ENCODE results near the gene FNBP1.

FNBP1 gene

GRCh38 chr9:129853614-129854013 is 189.4 kb downstream of the FNBP1 start:
- Histone ChIP-seq H3K4me2 (ENCODE audit: low read depth, low read length, poor library complexity, severe bottlenecking) (no peak overlapping the region), H3K9ac (ENCODE audit: low read depth, low read length, poor library complexity, severe bottlenecking) (peak overlapping the region; percentile 8), H3F3A (ENCODE audit: low read depth) (0 out of 2 replicates have a peak, but pooled peaks cover 2% of the 10 kb centered on the region), H3K9me3 (ENCODE audit: insufficient read depth, low read depth, low read length) (no peaks in the 10 kb centered on the region), H3K9me2 (replicated peaks; ENCODE audit: low read depth, low read length) (no peaks in the 10 kb centered on the region), H3K4me3 (ENCODE audit: low read length, poor library complexity, severe bottlenecking) (no peak overlapping the region), H3K36me3 (ENCODE audit: insufficient read depth, low read length) (peaks cover 13% of the 10 kb centered on the region; the same call in 1 of the 2 replicates), H3K27me3 (ENCODE audit: insufficient read depth, low read length, poor library complexity, severe bottlenecking) (no peaks in the 10 kb centered on the region), H3K79me2 (ENCODE audit: insufficient read depth, low read length) (no peaks in the 10 kb centered on the region; the same call in 1 of the 2 replicates), H3K4me1 (ENCODE audit: insufficient read depth, low read length, poor library complexity, severe bottlenecking) (peaks cover 33% of the 10 kb centered on the region), H2AFZ (ENCODE audit: low read length) (no peak overlapping the region), H4K20me1 (ENCODE audit: insufficient read depth, low read length, poor library complexity, severe bottlenecking) (no peaks in the 10 kb centered on the region)
- TF ChIP-seq EZH2phosphoT487 (IDR thresholded peaks at IDR 0.05; ENCODE audit: borderline replicate concordance) (no peak), CTCF (conservative IDR thresholded peaks at IDR 0.05; ENCODE audit: low read length) (no peak)

- Histone ChIP-seq H3K27me3 (ENCODE audit: insufficient read depth, low read length, poor library complexity, severe bottlenecking) (no peaks in the 10 kb centered on the region), H3K4me3 (ENCODE audit: low read length, poor library complexity, severe bottlenecking) (no peak overlapping the region), H3K9me2 (replicated peaks; ENCODE audit: low read depth, low read length) (no peaks in the 10 kb centered on the region), H3K9ac (ENCODE audit: low read depth, low read length, poor library complexity, severe bottlenecking) (no peak overlapping the region), H2AFZ (ENCODE audit: low read length) (no peak overlapping the region), H3F3A (ENCODE audit: low read depth) (0 out of 2 replicates have a peak, but pooled peaks cover 2% of the 10 kb centered on the region), H3K36me3 (ENCODE audit: insufficient read depth, low read length) (peaks cover 5% of the 10 kb centered on the region; the same call in 1 of the 2 replicates), H3K4me1 (ENCODE audit: insufficient read depth, low read length, poor library complexity, severe bottlenecking) (peaks cover 32% of the 10 kb centered on the region), H3K9me3 (ENCODE audit: insufficient read depth, low read depth, low read length) (no peaks in the 10 kb centered on the region), H4K20me1 (ENCODE audit: insufficient read depth, low read length, poor library complexity, severe bottlenecking) (no peaks in the 10 kb centered on the region), H3K4me2 (ENCODE audit: low read depth, low read length, poor library complexity, severe bottlenecking) (no peak overlapping the region), H3K79me2 (ENCODE audit: insufficient read depth, low read length) (no peaks in the 10 kb centered on the region; the same call in 1 of the 2 replicates)
- TF ChIP-seq EZH2phosphoT487 (IDR thresholded peaks at IDR 0.05; ENCODE audit: borderline replicate concordance) (no peak), CTCF (conservative IDR thresholded peaks at IDR 0.05; ENCODE audit: low read length) (no peak)
These were observed 190.4 kb downstream of the FNBP1 start for GRCh38 chr9:129852579-129852978.

GRCh38 chr9:129851821-129852220 is 191.2 kb downstream of the FNBP1 start:
- no peaks in the 10 kb centered on the region for H4K20me1 ChIP-seq (ENCODE audit: insufficient read depth, low read length, poor library complexity, severe bottlenecking)
- H3K79me2 ChIP-seq (ENCODE audit: insufficient read depth, low read length) = no peaks in the 10 kb centered on the region
- 0 out of 2 replicates have a peak, but pooled peaks cover 2% of the 10 kb centered on the region for H3F3A ChIP-seq (ENCODE audit: low read depth)
- TF ChIP-seq EZH2phosphoT487 (IDR thresholded peaks at IDR 0.05; ENCODE audit: borderline replicate concordance) (no peak), CTCF (conservative IDR thresholded peaks at IDR 0.05; ENCODE audit: low read length) (no peak)
- peaks cover 25% of the 10 kb centered on the region for H3K4me1 ChIP-seq (ENCODE audit: insufficient read depth, low read length, poor library complexity, severe bottlenecking)
- no peaks in the 10 kb centered on the region for H3K9me2 ChIP-seq (replicated peaks; ENCODE audit: low read depth, low read length)
- no peaks in the 10 kb centered on the region for H3K9me3 ChIP-seq (ENCODE audit: insufficient read depth, low read depth, low read length)
- no peak overlapping the region for H3K4me3 ChIP-seq (ENCODE audit: low read length, poor library complexity, severe bottlenecking)
- H3K27me3 ChIP-seq (ENCODE audit: insufficient read depth, low read length, poor library complexity, severe bottlenecking) = no peaks in the 10 kb centered on the region
- H3K4me2 ChIP-seq (ENCODE audit: low read depth, low read length, poor library complexity, severe bottlenecking) = no peak overlapping the region
- H2AFZ ChIP-seq (ENCODE audit: low read length) = no peak overlapping the region
- peaks cover 5% of the 10 kb centered on the region; the same call in 1 of the 2 replicates for H3K36me3 ChIP-seq (ENCODE audit: insufficient read depth, low read length)
- no peak overlapping the region for H3K9ac ChIP-seq (ENCODE audit: low read depth, low read length, poor library complexity, severe bottlenecking)

Data from Loucy (cell line).